ENCODE measurements around the gene PTPRG.

DNA sequence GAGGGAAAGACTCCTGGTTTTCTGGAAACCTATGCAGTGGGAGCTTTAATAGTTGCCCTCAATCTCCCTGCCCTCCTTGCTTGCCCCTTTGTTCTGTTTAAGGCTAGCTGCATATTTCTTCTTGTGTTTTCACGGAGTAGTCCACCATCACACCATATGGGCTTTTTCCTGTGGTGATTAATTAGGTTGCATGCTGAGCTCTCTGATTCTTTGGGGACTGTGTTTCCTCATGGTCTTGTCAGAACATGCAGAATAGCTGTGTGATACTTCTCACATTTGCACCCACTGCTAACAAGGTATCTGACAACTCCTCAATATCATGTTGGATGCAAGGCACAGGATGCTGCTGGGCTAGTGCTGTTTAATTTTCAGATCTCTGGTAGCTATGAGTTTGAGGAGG, 139.6 kb downstream of the PTPRG start:
- TF ChIP-seq, protein P1, sequence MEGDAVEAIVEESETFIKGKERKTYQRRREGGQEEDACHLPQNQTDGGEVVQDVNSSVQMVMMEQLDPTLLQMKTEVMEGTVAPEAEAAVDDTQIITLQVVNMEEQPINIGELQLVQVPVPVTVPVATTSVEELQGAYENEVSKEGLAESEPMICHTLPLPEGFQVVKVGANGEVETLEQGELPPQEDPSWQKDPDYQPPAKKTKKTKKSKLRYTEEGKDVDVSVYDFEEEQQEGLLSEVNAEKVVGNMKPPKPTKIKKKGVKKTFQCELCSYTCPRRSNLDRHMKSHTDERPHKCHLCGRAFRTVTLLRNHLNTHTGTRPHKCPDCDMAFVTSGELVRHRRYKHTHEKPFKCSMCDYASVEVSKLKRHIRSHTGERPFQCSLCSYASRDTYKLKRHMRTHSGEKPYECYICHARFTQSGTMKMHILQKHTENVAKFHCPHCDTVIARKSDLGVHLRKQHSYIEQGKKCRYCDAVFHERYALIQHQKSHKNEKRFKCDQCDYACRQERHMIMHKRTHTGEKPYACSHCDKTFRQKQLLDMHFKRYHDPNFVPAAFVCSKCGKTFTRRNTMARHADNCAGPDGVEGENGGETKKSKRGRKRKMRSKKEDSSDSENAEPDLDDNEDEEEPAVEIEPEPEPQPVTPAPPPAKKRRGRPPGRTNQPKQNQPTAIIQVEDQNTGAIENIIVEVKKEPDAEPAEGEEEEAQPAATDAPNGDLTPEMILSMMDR (conservative IDR thresholded peaks at IDR 0.05), result no peak
- no peak for TF ChIP-seq ZFX (IDR thresholded peaks at IDR 0.05)
